DND-41 (cell line): ENCODE results near the gene ABRACL.

Experiments used
- EZH2 ChIP-seq: IDR thresholded peaks from 3 replicates; pipeline ENCODE4 v1.6.1; 2012; ENCODE audit warnings: borderline replicate concordance, low read depth, mild to moderate bottlenecking, moderate library complexity, low read length, inconsistent platforms; ENCODE audit not compliant: severe bottlenecking
- TF ChIP-seq, protein P1 (sequence below): IDR thresholded peaks from 2 replicates; pipeline ENCODE4 v1.5.1; 2012; ENCODE audit warnings: borderline replicate concordance, low read length, moderate library complexity, mild to moderate bottlenecking; ENCODE audit not compliant: poor library complexity, severe bottlenecking; ENCODE audit errors: extremely low read depth

- TF ChIP-seq, protein P1, sequence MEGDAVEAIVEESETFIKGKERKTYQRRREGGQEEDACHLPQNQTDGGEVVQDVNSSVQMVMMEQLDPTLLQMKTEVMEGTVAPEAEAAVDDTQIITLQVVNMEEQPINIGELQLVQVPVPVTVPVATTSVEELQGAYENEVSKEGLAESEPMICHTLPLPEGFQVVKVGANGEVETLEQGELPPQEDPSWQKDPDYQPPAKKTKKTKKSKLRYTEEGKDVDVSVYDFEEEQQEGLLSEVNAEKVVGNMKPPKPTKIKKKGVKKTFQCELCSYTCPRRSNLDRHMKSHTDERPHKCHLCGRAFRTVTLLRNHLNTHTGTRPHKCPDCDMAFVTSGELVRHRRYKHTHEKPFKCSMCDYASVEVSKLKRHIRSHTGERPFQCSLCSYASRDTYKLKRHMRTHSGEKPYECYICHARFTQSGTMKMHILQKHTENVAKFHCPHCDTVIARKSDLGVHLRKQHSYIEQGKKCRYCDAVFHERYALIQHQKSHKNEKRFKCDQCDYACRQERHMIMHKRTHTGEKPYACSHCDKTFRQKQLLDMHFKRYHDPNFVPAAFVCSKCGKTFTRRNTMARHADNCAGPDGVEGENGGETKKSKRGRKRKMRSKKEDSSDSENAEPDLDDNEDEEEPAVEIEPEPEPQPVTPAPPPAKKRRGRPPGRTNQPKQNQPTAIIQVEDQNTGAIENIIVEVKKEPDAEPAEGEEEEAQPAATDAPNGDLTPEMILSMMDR, result no peak
- no peak for TF ChIP-seq EZH2
These were observed 8.8 kb upstream of the ABRACL start for GRCh38 chr6:139019722-139020121.
